ENCODE measurements around the gene BRINP1. TPM values are rescaled to one million over a fixed set of nuclear protein-coding genes. Genes with fewer than 3 reads are reported as not detected.
A peak's percentile ranks its signal among the peaks of the same experiment; 100 is the strongest.

The BRINP1 gene
- total RNA-seq, 2 donors from 2014 or later = not detected

GRCh38 chr9:119322184-119322583 is 47.1 kb downstream of the BRINP1 start:
- Mint-ChIP-seq H3K4me3 (no peak overlapping the region), H3K4me1 (ENCODE audit: low read depth) (no peaks in the 10 kb centered on the region), H3K9me3 (peaks cover 9 to 19% of the 10 kb centered on the region in 2 donors), H3K27me3 (ENCODE audit: low read depth) (no peaks in the 10 kb centered on the region), H3K36me3 (ENCODE audit: insufficient read depth in 2 of 2) (no peaks in the 10 kb centered on the region), H3K27ac (no peak overlapping the region)
- ATAC-seq (replicated peaks in 1 of 2) = no peak
- no peak for DNase-seq

- Mint-ChIP-seq H3K27me3 (ENCODE audit: low read depth) (no peaks in the 10 kb centered on the region), H3K36me3 (ENCODE audit: insufficient read depth in 2 of 2) (no peaks in the 10 kb centered on the region), H3K27ac (no peak overlapping the region), H3K9me3 (peaks cover 4 to 8% of the 10 kb centered on the region in 2 donors), H3K4me3 (no peak overlapping the region), H3K4me1 (ENCODE audit: low read depth) (no peaks in the 10 kb centered on the region)
- ATAC-seq (replicated peaks in 1 of 2) (no peak), DNase-seq (no peak)
Observed at GRCh38 chr9:119318371-119318770, 50.9 kb downstream of the BRINP1 start.

- Mint-ChIP-seq H3K9me3 (peaks cover 1 to 2% of the 10 kb centered on the region in 2 donors), H3K4me3 (no peak overlapping the region), H3K36me3 (ENCODE audit: insufficient read depth in 2 of 2) (no peaks in the 10 kb centered on the region), H3K27ac (no peak overlapping the region), H3K4me1 (ENCODE audit: low read depth) (no peaks in the 10 kb centered on the region), H3K27me3 (ENCODE audit: low read depth) (no peaks in the 10 kb centered on the region)
- ATAC-seq (replicated peaks in 1 of 2) (no peak), DNase-seq (no peak)
Observed at GRCh38 chr9:119313846-119314245, 55.4 kb downstream of the BRINP1 start.

GRCh38 chr9:119310741-119311140 is 58.5 kb downstream of the BRINP1 start:
- Mint-ChIP-seq H3K27ac (no peak overlapping the region), H3K9me3 (peaks cover 1 to 2% of the 10 kb centered on the region in 2 donors)
- no peak for ATAC-seq (replicated peaks in 1 of 2)

GRCh38 chr9:119307471-119307870 is 61.8 kb downstream of the BRINP1 start:
- ATAC-seq (replicated peaks in 1 of 2) (no peak), DNase-seq (no peak)
- Mint-ChIP-seq H3K4me3 (no peak overlapping the region), H3K4me1 (ENCODE audit: low read depth) (no peaks in the 10 kb centered on the region), H3K27ac (no peak overlapping the region), H3K27me3 (ENCODE audit: low read depth) (no peaks in the 10 kb centered on the region), H3K9me3 (peaks cover 3 to 5% of the 10 kb centered on the region in 2 donors), H3K36me3 (ENCODE audit: insufficient read depth in 2 of 2) (no peaks in the 10 kb centered on the region)

More at GRCh38 chr9:119310741-119311140, 58.5 kb downstream of the BRINP1 start:
- H3K36me3 Mint-ChIP-seq (ENCODE audit: insufficient read depth in 2 of 2) = no peaks in the 10 kb centered on the region
- no peak for DNase-seq
- H3K27me3 Mint-ChIP-seq (ENCODE audit: low read depth) = no peaks in the 10 kb centered on the region
- no peak overlapping the region for H3K4me3 Mint-ChIP-seq
- no peaks in the 10 kb centered on the region for H3K4me1 Mint-ChIP-seq (ENCODE audit: low read depth)

- Mint-ChIP-seq H3K27ac (no peak overlapping the region), H3K36me3 (ENCODE audit: insufficient read depth in 2 of 2) (no peaks in the 10 kb centered on the region), H3K9me3 (peaks cover 5 to 8% of the 10 kb centered on the region in 2 donors), H3K4me3 (no peak overlapping the region), H3K4me1 (ENCODE audit: low read depth) (no peaks in the 10 kb centered on the region), H3K27me3 (ENCODE audit: low read depth) (no peaks in the 10 kb centered on the region)
- ATAC-seq (replicated peaks in 1 of 2) (no peak), DNase-seq (no peak)
Observed at GRCh38 chr9:119304555-119304954, 64.7 kb downstream of the BRINP1 start.

GRCh38 chr9:119302988-119303698 is 66.1 kb downstream of the BRINP1 start:
- H3K4me1 Mint-ChIP-seq (ENCODE audit: low read depth) = no peaks in the 10 kb centered on the region
- no peak overlapping the region for H3K4me3 Mint-ChIP-seq
- H3K27me3 Mint-ChIP-seq (ENCODE audit: low read depth) = no peaks in the 10 kb centered on the region
- H3K36me3 Mint-ChIP-seq (ENCODE audit: insufficient read depth in 2 of 2) = no peaks in the 10 kb centered on the region
- H3K9me3 Mint-ChIP-seq = peaks cover 5 to 8% of the 10 kb centered on the region in 2 donors
- no peak overlapping the region for H3K27ac Mint-ChIP-seq
- DNase-seq (no peak), ATAC-seq (replicated peaks in 1 of 2) (no peak)

- Mint-ChIP-seq H3K9me3 (peaks cover 5 to 7% of the 10 kb centered on the region in 2 donors), H3K27me3 (ENCODE audit: low read depth) (no peaks in the 10 kb centered on the region), H3K4me1 (ENCODE audit: low read depth) (no peaks in the 10 kb centered on the region), H3K4me3 (no peak overlapping the region), H3K36me3 (ENCODE audit: insufficient read depth in 2 of 2) (no peaks in the 10 kb centered on the region), H3K27ac (no peak overlapping the region)
- DNase-seq (no peak), ATAC-seq (replicated peaks in 1 of 2) (no peak)
Observed at GRCh38 chr9:119298076-119298853, 71.0 kb downstream of the BRINP1 start.

GRCh38 chr9:119291554-119291953 is 77.7 kb downstream of the BRINP1 start:
- no peaks in the 10 kb centered on the region for H3K27me3 Mint-ChIP-seq (ENCODE audit: low read depth)

GRCh38 chr9:119289740-119290433 is 79.3 kb downstream of the BRINP1 start:
- Mint-ChIP-seq H3K27me3 (ENCODE audit: low read depth) (no peaks in the 10 kb centered on the region), H3K4me3 (no peak overlapping the region), H3K36me3 (ENCODE audit: insufficient read depth in 2 of 2) (peaks cover 2 to 3% of the 10 kb centered on the region in 2 donors), H3K27ac (no peak overlapping the region), H3K9me3 (peaks cover 0 to 2% of the 10 kb centered on the region in 2 donors), H3K4me1 (ENCODE audit: low read depth) (no peaks in the 10 kb centered on the region)
- peak; percentile 1 to 23 for DNase-seq
- ATAC-seq (replicated peaks in 1 of 2) = no peak

More at GRCh38 chr9:119291554-119291953, 77.7 kb downstream of the BRINP1 start:
- Mint-ChIP-seq H3K9me3 (peaks cover 1 to 2% of the 10 kb centered on the region in 2 donors), H3K4me1 (ENCODE audit: low read depth) (no peaks in the 10 kb centered on the region), H3K36me3 (ENCODE audit: insufficient read depth in 2 of 2) (peaks cover 2 to 3% of the 10 kb centered on the region in 2 donors), H3K4me3 (no peak overlapping the region), H3K27ac (no peak overlapping the region)
- ATAC-seq (replicated peaks in 1 of 2) = no peak
- DNase-seq = no peak

- no peak for ATAC-seq (replicated peaks in 1 of 2)
- Mint-ChIP-seq H3K36me3 (ENCODE audit: insufficient read depth in 2 of 2) (peaks cover 0 to 2% of the 10 kb centered on the region in 2 donors), H3K4me3 (no peak overlapping the region), H3K27me3 (ENCODE audit: low read depth) (peaks cover 6% of the 10 kb centered on the region), H3K4me1 (ENCODE audit: low read depth) (no peaks in the 10 kb centered on the region), H3K27ac (no peak overlapping the region), H3K9me3 (peaks cover 0 to 3% of the 10 kb centered on the region in 2 donors)
- no peak for DNase-seq
Observed at GRCh38 chr9:119284587-119285337, 84.5 kb downstream of the BRINP1 start.

GRCh38 chr9:119284118-119284517 is 85.1 kb downstream of the BRINP1 start:
- ATAC-seq (replicated peaks in 1 of 2) (no peak), DNase-seq (no peak)
- no peak overlapping the region for H3K4me3 Mint-ChIP-seq
- peaks cover 0 to 1% of the 10 kb centered on the region in 2 donors for H3K9me3 Mint-ChIP-seq
- H3K4me1 Mint-ChIP-seq (ENCODE audit: low read depth) = no peaks in the 10 kb centered on the region
- peaks cover 0 to 1% of the 10 kb centered on the region in 2 donors for H3K36me3 Mint-ChIP-seq (ENCODE audit: insufficient read depth in 2 of 2)
- no peak overlapping the region for H3K27ac Mint-ChIP-seq
- peaks cover 6% of the 10 kb centered on the region for H3K27me3 Mint-ChIP-seq (ENCODE audit: low read depth)
